GM19351 (cell line): ENCODE results near the gene KRT28.
"Not testable (repeated sequence)": the region's sequence is repeated elsewhere in the genome, so short reads cannot be mapped to it uniquely, and the experiment has no call there.

Experiments
- ATAC-seq: cut with Tn5 transposase; IDR thresholded peaks from one replicate; pipeline ENCODE4 v1.9.1; 2021; ENCODE audit warnings: mild to moderate bottlenecking, moderate library complexity; ENCODE audit not compliant: unreplicated experiment

KRT28 gene

GRCh38 chr17:40818733-40819527 lies 19.2 kb upstream of the KRT28 start:
- peak; percentile 75 for ATAC-seq

- ATAC-seq = no peak
Measured at GRCh38 chr17:40818343-40818732, 18.6 kb upstream of the KRT28 start.

- ATAC-seq = no peak
Measured at GRCh38 chr17:40817103-40817682, 17.4 kb upstream of the KRT28 start.

GRCh38 chr17:40816569-40816968 lies 16.8 kb upstream of the KRT28 start:
- ATAC-seq = no peak

GRCh38 chr17:40815381-40815780 lies 15.6 kb upstream of the KRT28 start:
- ATAC-seq = no peak

GRCh38 chr17:40814657-40815056 lies 14.9 kb upstream of the KRT28 start:
- ATAC-seq = not testable (repeated sequence)

GRCh38 chr17:40813804-40814203 lies 14.0 kb upstream of the KRT28 start:
- no peak for ATAC-seq

- no peak for ATAC-seq
Measured at GRCh38 chr17:40812639-40813038, 12.9 kb upstream of the KRT28 start.

GRCh38 chr17:40810494-40810893 lies 10.7 kb upstream of the KRT28 start:
- no peak for ATAC-seq

GRCh38 chr17:40809721-40810421 lies 10.1 kb upstream of the KRT28 start:
- ATAC-seq = no peak

- no peak for ATAC-seq
Measured at GRCh38 chr17:40806131-40806530, 6.4 kb upstream of the KRT28 start.

GRCh38 chr17:40803617-40804082 lies 3.9 kb upstream of the KRT28 start:
- no peak for ATAC-seq

- ATAC-seq = no peak
Measured at GRCh38 chr17:40801157-40801556, 1.4 kb upstream of the KRT28 start.

- ATAC-seq = no peak
Measured at GRCh38 chr17:40800381-40800780, 622 bp upstream of the KRT28 start.

- no peak for ATAC-seq
Measured at GRCh38 chr17:40796846-40797245, 2.9 kb downstream of the KRT28 start.

- ATAC-seq = no peak
Measured at GRCh38 chr17:40795019-40795667, 4.6 kb downstream of the KRT28 start.

- no peak for ATAC-seq
Measured at GRCh38 chr17:40794466-40794865, 5.3 kb downstream of the KRT28 start.

- no peak for ATAC-seq
Measured at GRCh38 chr17:40793832-40794231, 5.9 kb downstream of the KRT28 start.

- no peak for ATAC-seq
Measured at GRCh38 chr17:40791787-40792436, 7.8 kb downstream of the KRT28 start.

- ATAC-seq = no peak
Measured at GRCh38 chr17:40791111-40791510, 8.6 kb downstream of the KRT28 start.

GRCh38 chr17:40782450-40782849 lies 17.3 kb downstream of the KRT28 start, which contains the start of gene KRT27:
Gene KRT27, minus strand, starts transcription at chr17:40782550. Its CDS starts 57 bp downstream, at chr17:40782493.
- ATAC-seq = no peak
